Raji (cell line): ENCODE results near the gene TACO1.

ENCODE experiments used
- POLR2A ChIP-seq: IDR thresholded peaks from 2 replicates; pipeline ENCODE4 v1.6.1; 2011; ENCODE audit warnings: low read depth, low read length, control low read depth; ENCODE audit not compliant: insufficient read depth

TACO1 gene

DNA sequence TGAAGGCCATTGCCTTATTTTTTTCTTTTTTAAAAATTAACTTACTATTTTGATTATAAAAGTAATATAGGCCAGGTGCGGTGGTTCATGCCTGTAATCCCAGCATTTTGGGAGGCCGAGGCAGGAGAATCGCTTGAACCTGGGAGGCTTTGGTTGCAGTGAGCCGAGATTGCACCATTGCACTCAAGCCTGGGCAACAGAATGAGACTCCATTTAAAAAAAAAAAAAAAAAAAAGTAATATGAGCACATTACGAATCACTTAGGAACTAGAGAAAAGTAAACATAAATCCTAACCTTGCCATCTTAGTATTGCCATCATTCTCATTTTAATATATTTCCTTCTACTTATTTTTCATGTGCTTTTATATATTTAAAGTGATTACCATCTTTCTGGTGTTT lies 12.9 kb upstream of the TACO1 start:
- TF ChIP-seq POLR2A = no peak

DNA sequence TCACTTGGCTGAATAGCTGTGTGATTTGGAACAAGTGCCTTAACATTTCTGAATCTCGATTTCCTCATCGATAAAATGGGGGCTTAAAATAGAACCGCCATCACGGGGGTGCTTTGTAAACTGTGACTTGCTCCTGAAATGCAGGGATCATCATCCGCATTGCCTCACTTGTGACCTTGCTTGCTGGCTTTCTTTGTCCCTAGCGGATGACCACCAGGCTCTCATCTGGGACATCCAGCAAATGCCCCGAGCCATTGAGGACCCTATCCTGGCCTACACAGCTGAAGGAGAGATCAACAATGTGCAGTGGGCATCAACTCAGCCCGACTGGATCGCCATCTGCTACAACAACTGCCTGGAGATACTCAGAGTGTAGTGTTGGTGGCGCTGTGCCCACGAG lies 11.9 kb upstream of the TACO1 start:
- no peak for TF ChIP-seq POLR2A

GRCh38 chr17:63589646-63590045 lies 11.0 kb upstream of the TACO1 start:
- no peak for TF ChIP-seq POLR2A

- TF ChIP-seq POLR2A = no peak
These were observed 7.9 kb upstream of the TACO1 start for GRCh38 chr17:63592797-63593196.

DNA sequence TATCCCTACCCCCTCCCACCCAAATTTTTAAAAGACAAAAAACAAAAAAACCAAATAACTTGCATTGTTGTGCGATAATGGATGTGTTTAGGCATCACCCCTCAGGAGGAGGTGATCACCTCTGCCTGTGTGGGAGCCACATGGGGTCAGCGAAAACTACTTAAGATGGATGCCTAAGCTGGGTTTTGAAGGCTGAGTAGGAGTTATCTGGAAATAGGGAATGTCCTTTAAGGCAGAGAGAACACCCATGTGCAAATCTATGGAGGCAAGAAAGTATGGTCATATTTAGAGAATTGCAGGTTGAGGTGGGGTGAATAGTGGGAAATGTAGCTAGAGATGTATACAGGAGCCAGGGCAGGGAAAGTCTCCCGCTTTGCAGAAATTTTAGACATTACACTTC lies 5.6 kb upstream of the TACO1 start:
- no peak for TF ChIP-seq POLR2A

GRCh38 chr17:63596856-63597586 lies 3.7 kb upstream of the TACO1 start:
- no peak for TF ChIP-seq POLR2A

DNA sequence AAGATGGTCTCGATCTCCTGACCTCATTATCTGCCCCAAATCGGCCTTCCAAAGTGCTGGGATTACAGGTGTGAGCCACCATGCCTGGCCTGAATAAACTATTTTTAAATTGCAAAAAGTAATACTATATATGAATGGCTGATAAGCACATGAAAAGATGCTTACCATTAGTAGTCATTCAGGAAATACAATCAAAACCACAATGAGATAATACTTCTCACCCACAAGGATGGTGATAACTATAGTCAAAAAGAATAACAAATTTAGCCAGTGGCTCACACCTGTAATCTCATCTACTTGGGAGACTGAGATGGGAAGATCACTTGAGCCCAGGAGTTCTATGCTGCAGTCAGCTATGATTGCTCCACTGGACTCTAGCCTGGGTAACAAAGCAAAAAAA lies 2.4 kb upstream of the TACO1 start:
- TF ChIP-seq POLR2A = no peak

- TF ChIP-seq POLR2A = no peak
These were observed 1.0 kb downstream of the TACO1 start for GRCh38 chr17:63601439-63602371.

- TF ChIP-seq POLR2A = no peak
These were observed 9.3 kb downstream of the TACO1 start for GRCh38 chr17:63609816-63610573.

- TF ChIP-seq POLR2A = no peak
These were observed 10.2 kb downstream of the TACO1 start for GRCh38 chr17:63610854-63611253.

DNA sequence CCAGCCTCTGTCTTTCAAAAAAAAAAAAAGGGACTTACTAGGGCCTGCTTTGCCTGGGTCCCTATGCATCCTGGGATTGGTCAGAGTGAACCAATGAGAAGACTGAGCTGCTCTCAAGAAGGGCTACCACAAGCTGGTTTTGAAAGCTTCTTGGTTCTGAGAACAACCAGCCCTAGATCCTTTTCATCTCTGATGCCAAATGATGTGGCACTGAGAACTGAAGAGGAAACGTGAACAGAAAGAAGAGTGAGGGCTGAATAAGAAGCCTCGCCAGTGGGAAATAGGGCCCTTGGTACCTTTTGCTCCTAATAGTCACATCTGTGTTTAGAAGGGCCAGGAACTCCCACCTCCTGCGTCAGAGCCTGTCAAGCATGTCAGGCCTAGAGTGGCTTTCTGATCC lies 10.7 kb downstream of the TACO1 start:
- TF ChIP-seq POLR2A = no peak

GRCh38 chr17:63613663-63614062 lies 13.0 kb downstream of the TACO1 start:
- no peak for TF ChIP-seq POLR2A

DNA sequence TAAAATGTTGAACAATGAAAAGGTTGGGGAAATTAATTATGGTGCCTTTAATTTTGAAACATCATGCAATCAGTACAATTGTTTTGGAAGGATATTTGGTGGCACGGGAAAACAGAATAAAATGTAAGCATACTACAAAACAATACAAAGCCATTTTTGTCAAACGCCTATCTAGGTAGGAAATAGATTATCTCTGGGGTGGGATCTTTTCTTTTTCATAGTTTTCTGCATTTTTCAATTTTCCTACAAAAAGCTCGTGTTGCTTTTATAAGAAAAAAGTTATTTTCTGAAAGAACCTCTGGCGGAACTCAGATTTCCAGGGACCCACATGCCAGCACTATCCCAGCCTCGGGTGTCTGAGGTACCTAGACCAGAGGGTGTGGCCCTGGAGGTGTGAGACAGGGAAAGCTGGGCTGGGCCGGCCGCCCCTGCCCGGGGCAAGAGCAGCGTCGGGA lies 20.6 kb downstream of the TACO1 start:
- no peak for TF ChIP-seq POLR2A

GRCh38 chr17:63621684-63622573 lies 21.2 kb downstream of the TACO1 start, which contains the start of gene MAP3K3:
MAP3K3 (plus strand) TSS chr17:63622417; CDS start chr17:63622760, 343 bp downstream.
- TF ChIP-seq POLR2A = peak; percentile 90
